ENCODE data around the gene LCN9.
"Not testable (repeated sequence)": the region's sequence is repeated elsewhere in the genome, so short reads cannot be mapped to it uniquely, and the experiment has no call there.

The LCN9 gene

DNA sequence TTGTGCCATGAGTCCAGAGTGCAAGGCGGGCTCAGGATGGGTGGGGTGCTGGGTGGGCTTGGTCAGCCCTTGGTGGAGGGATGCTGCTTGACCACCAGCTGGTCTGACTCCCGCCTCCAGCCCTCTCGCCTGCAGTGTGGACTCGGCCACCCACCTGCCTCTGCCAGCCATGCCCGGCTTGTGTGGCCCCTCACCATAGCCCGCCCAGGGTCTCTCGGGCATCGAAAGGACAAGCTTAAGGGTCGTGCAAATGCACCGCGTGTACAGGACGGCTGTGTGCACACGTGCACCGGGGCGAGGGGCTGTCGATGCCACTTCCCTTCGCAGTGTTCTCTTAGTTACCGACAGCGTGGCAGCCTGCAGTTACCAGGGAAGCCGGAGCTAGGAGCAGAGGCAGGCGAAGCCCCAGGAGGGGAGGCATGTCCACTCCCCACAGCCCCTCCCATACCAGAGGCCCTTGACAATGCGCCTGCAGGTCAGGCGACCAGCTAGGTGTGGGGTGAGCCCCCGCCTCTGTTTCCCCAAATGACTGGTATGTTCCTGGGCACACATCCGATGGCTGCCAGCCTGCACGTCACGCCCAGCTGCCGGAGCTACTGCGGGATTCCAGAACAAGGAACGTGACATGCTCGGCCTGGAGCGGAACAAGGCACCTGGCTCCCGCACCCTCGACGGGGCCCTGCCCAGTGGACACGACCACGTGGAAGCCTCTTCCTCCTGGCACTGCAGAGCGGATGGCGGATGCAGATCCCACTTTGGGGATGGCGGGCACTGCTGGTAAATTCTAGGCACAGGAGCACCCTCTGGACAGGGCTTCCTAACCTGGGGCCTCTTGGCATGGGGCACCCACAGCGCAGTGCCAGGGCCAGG lies 7.8 kb downstream of the LCN9 start:
- H3K27ac ChIP-seq = no peak overlapping the region
- no peaks in the 10 kb centered on the region for H3K9me3 ChIP-seq
- no peaks in the 10 kb centered on the region for H3K4me1 ChIP-seq (ENCODE audit: control insufficient read depth in 1 of 2, insufficient read depth in 1 of 2, low read depth in 1 of 2, low read length in 1 of 2)
- H3K36me3 ChIP-seq = no peaks in the 10 kb centered on the region
- H3K27me3 ChIP-seq = no peaks in the 10 kb centered on the region
- H3K4me3 ChIP-seq (ENCODE audit: low read depth in 1 of 2, low read length in 1 of 2) = no peak overlapping the region
- TF ChIP-seq, protein P1, sequence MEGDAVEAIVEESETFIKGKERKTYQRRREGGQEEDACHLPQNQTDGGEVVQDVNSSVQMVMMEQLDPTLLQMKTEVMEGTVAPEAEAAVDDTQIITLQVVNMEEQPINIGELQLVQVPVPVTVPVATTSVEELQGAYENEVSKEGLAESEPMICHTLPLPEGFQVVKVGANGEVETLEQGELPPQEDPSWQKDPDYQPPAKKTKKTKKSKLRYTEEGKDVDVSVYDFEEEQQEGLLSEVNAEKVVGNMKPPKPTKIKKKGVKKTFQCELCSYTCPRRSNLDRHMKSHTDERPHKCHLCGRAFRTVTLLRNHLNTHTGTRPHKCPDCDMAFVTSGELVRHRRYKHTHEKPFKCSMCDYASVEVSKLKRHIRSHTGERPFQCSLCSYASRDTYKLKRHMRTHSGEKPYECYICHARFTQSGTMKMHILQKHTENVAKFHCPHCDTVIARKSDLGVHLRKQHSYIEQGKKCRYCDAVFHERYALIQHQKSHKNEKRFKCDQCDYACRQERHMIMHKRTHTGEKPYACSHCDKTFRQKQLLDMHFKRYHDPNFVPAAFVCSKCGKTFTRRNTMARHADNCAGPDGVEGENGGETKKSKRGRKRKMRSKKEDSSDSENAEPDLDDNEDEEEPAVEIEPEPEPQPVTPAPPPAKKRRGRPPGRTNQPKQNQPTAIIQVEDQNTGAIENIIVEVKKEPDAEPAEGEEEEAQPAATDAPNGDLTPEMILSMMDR (IDR thresholded peaks at IDR 0.05) = no peak

DNA sequence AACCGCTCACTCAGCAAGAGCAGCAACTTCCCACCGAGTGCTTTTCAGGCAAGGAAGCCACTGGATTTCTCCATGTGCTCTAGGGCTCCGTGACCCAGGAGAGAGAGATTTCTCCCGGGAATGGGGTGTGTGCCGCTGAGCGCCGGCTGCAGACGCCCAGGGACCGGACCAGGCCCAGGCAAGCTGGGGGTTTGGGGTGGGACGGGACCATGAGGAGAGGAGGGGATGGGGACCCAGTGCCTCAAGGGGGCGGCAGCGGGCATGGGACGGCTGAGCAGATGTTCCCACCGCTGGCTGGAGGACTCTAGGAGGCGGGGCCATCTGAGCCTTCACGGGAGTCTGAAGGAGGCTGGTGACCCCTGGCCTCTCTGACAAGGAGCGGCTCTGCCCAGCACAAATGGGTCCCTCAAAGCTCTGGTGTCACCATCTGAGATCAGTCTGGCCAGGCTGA lies 8.5 kb downstream of the LCN9 start:
- no peaks in the 10 kb centered on the region for H3K27me3 ChIP-seq
- H3K27ac ChIP-seq = no peak overlapping the region
- no peaks in the 10 kb centered on the region for H3K36me3 ChIP-seq
- no peak overlapping the region for H3K4me3 ChIP-seq (ENCODE audit: low read depth in 1 of 2, low read length in 1 of 2)
- no peaks in the 10 kb centered on the region for H3K4me1 ChIP-seq (ENCODE audit: control insufficient read depth in 1 of 2, insufficient read depth in 1 of 2, low read depth in 1 of 2, low read length in 1 of 2)
- no peaks in the 10 kb centered on the region for H3K9me3 ChIP-seq
- TF ChIP-seq, protein P1 (IDR thresholded peaks at IDR 0.05) = no peak

DNA sequence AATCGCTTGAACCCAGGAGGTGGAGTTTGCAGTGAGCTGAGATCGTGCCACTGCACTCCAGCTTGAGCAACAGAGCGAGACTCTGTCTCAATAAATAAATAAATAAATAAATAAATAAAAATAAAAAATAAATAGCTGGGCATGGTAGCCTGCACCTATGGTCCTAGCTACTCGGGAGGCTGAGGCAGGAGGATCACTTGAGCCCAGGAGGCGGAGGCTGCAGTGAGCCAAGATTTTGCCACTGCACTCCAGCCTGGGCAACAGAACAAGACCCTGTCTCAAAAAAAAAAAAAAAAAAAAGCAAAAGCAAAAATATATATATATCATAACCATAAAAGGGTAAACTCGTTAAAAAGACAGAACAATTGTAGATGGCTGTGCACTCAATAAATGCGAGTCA lies 9.7 kb downstream of the LCN9 start:
- H3K9me3 ChIP-seq; H3K4me3 ChIP-seq (ENCODE audit: low read depth in 1 of 2, low read length in 1 of 2); H3K36me3 ChIP-seq: not testable (repeated sequence)

DNA sequence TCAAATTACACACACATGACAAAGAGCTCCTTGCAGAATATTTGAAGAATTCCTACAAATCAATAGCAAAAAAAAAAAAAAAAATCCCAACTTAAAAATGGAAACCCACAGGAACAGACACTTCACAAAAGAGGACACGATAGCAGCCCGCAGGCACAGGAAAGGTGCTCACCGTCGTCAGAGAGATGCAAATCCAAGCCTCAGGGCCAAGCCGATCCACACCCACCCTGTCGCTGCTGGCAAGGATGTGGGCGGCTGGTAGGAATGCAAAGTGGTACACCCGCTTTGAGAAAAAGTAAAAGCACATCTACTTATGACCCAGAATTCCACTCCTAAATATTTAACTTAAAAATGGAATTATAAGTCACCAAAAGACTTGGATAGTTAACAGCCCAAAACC lies 10.8 kb downstream of the LCN9 start:
- no peaks in the 10 kb centered on the region for H3K9me3 ChIP-seq
- TF ChIP-seq, protein P1 (IDR thresholded peaks at IDR 0.05) = no peak
- H3K4me1 ChIP-seq (ENCODE audit: control insufficient read depth in 1 of 2, insufficient read depth in 1 of 2, low read depth in 1 of 2, low read length in 1 of 2) = no peaks in the 10 kb centered on the region
- no peak overlapping the region for H3K27ac ChIP-seq
- H3K36me3 ChIP-seq = no peaks in the 10 kb centered on the region
- no peak overlapping the region for H3K4me3 ChIP-seq (ENCODE audit: low read depth in 1 of 2, low read length in 1 of 2)
- H3K27me3 ChIP-seq = no peaks in the 10 kb centered on the region

More for the DNA sequence above, 9.7 kb downstream of the LCN9 start:
- not testable (repeated sequence) for H3K27me3 ChIP-seq; H3K27ac ChIP-seq; H3K4me1 ChIP-seq (ENCODE audit: control insufficient read depth in 1 of 2, insufficient read depth in 1 of 2, low read depth in 1 of 2, low read length in 1 of 2)

DNA sequence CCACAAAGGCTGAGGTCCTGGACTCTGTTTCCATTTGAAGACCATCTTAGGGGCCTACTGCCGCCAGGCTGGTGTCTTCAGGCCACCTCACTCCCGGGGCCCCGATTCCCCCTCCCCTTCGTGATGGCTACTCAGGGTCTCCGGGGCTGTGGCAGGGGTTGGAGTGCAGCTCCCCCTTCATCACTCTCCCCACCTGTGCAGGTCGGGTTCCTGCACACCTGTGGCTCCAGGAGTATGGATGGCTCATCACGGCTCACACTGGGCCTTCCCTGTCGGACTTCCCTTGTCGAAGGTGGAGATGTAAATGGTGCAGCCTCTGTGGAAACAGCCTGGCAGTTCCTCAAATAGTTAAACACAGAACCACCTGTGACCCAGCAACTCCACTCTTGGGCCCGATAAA lies 11.9 kb downstream of the LCN9 start:
- Histone ChIP-seq H3K27me3 (no peaks in the 10 kb centered on the region), H3K36me3 (no peaks in the 10 kb centered on the region), H3K27ac (no peak overlapping the region), H3K4me3 (ENCODE audit: low read depth in 1 of 2, low read length in 1 of 2) (no peak overlapping the region), H3K9me3 (no peaks in the 10 kb centered on the region), H3K4me1 (ENCODE audit: control insufficient read depth in 1 of 2, insufficient read depth in 1 of 2, low read depth in 1 of 2, low read length in 1 of 2) (no peaks in the 10 kb centered on the region)
- TF ChIP-seq, protein P1 (IDR thresholded peaks at IDR 0.05) = no peak

DNA sequence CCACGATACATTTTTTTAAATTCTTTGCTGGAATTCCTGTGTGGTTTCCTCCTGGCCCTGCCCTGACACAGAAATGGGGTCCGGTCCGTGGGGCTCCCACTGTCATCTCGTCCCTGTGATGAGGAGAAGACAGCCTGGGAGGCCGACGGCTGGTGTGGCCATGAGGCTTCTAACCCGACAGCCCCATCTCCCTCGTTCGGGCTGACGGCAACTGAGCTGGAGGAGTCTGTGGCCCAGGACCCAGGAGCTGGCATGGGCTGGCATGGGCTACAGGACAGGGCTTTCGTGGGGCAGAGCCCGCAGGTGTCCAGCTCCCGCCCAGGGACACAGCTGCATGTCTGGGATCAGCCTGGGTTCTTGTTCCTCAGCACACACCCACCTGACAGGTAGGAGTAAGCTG lies 13.8 kb downstream of the LCN9 start:
- TF ChIP-seq, protein P1 (IDR thresholded peaks at IDR 0.05) = no peak

More for the DNA sequence above, 13.8 kb downstream of the LCN9 start:
- Histone ChIP-seq H3K9me3 (no peaks in the 10 kb centered on the region), H3K4me1 (ENCODE audit: control insufficient read depth in 1 of 2, insufficient read depth in 1 of 2, low read depth in 1 of 2, low read length in 1 of 2) (no peaks in the 10 kb centered on the region), H3K27ac (no peak overlapping the region), H3K4me3 (ENCODE audit: low read depth in 1 of 2, low read length in 1 of 2) (no peak overlapping the region), H3K27me3 (no peaks in the 10 kb centered on the region), H3K36me3 (no peaks in the 10 kb centered on the region)
